GM21367 (cell line): Measurements from ENCODE around the gene TPCN1.

Experiments
- ATAC-seq: cut with Tn5 transposase; IDR thresholded peaks from one replicate; pipeline ENCODE4 v1.9.1; 2021; ENCODE audit not compliant: unreplicated experiment

The TPCN1 gene

DNA sequence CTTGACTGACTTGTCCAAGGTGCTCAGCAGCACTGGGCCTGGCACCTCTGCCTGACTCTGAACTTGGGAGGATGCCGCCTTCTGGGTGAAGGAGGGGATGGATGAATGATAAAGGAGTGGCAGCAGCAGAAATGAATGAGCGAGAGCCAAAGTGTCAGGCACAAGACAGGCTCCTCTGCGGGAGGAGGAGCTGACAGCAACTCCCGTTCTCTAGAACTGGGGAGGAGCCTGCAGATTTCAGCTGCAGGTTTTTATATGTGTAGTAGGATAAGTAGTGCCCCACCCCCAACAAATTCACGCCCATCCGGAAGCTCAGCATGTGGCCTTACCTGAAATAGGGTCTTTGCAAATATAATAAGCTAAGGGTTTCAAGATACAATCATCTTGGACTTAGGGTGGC is 80.5 kb downstream of the TPCN1 start:
- no peak for ATAC-seq

DNA sequence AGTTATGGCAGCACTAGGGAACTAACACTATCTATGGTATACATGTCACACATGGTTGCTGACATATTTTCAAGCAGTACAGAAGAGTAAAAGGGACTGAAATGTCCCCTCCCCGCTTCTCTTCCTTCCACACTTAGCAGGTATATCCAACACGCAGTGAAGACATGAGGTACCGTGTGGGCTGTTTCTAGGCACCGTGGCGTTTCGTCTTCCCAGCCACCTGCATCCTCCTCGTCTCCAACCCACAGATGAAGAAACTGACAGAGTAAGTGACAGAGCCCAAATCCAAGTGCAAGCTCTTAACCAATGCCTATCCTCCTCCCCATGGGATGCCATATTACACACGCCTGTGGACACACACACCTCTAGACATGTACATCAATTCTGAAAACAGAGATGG is 81.2 kb downstream of the TPCN1 start:
- ATAC-seq, result no peak

DNA sequence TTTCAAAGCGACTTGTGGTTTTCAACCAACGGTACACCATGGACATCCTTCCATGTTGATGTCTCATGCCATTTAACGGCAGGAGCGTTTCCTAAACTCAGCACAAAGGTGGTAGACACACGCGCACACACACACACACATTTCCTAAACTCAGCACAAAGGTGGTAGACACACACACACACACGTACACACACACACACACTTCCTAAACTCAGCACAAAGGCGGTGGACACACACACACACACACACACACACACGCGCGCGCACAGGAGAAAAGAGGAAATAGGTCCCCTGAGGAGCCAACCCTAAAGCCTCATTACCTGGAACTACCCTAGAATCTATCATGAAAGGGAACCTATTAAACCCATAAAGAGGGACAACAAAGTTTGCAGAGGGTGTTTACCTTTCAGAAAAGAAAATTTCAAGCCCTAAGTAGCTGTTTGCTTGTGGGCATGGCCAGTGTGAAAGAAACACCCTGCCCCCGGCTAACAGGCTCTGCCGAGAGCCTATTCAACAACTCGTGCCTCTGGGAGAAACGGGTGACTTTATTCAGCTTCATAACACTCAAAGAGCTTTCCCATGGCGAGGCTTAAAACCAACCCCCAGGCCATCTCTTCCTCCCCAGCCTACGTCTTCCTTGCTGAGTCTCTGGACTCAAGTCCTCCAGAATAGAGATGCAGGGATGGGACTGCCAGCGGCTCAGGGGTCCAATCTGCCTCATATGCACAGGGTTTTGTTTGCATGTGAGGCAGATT is 81.8 kb downstream of the TPCN1 start:
- ATAC-seq, result no peak

DNA sequence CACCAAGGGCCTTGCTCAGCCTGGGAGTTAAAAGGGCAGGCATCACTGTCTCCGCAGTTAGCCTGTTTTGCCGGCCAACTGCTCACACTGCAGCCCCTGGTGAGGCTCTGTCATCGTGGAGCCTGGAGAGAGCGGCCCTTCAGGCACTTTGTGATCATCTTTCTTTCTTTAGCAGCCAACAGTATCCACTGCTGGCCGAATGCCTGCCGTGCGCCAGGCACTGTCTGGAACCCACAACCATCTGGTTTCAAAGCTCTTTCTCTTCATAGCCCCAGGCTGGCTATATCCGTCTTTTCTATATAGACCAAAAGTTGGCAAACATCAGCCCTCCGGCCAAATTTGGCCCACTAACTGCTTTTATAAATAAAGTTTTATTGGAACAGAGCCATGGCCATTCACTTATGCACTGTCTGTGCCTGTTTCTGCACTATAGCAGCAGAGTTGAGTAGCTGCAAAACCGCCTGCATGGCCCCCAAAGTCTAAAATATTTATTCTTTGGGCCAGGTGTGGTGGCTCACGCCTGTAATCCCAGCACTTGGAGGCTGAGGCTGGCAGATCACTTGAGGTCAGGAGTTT is 84.1 kb downstream of the TPCN1 start:
- no peak for ATAC-seq

DNA sequence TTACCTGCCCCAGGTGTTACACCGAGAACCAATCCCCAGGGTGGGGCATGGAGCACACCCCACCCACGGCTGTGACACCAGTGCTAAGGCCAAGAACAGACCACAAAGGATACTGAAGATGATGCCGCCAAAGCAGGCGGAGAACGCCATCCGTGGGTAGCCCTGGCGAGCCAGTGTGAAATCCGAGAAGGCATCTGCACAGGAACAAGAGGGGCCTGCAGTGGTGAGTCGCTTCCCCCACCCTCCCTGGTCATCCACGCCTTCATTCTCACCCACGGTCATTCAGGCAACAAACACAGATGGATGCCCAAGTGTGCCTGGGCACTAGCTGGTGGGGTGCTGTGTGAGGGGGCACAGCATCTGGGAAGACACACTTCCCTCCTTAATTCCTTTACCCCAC is 85.1 kb downstream of the TPCN1 start:
- no peak for ATAC-seq

DNA sequence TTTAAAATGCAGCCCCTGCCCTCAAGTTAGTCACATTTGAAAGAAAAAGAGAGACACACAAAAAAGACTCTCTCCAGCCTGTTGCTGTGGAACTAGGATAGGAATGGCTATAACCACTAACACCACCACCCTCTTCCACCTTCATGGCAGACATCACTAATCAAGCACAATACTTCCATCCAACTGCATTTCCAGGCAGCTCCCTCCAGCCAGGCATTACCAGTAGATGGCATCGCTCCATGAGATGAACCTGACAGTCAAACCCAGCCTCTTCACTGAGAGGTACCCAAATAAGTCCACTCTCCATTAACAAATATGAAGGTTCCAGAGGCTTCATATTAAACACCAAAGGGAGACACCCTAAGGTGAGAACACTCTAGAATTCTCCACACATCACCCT is 89.2 kb downstream of the TPCN1 start:
- no peak for ATAC-seq

DNA sequence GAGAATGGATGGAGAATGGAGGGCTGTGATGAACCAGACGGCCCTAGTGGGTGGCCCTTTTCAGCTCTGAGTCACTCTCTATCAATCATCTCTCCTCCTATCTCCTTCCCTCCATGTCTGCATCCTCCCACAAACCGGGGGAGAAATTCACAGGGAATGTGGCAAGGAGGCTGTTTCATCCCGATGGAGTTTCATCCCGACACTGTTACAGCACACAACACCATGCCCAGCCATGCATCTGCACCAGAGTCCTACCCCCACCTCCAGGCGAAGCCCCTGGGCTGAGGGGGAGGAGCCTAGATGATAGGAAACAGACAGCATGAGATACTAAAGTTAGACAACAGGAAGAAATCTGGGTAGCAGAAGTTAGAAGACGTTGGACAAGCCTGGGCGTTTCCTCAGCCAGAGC is 92.9 kb downstream of the TPCN1 start:
- no peak for ATAC-seq

DNA sequence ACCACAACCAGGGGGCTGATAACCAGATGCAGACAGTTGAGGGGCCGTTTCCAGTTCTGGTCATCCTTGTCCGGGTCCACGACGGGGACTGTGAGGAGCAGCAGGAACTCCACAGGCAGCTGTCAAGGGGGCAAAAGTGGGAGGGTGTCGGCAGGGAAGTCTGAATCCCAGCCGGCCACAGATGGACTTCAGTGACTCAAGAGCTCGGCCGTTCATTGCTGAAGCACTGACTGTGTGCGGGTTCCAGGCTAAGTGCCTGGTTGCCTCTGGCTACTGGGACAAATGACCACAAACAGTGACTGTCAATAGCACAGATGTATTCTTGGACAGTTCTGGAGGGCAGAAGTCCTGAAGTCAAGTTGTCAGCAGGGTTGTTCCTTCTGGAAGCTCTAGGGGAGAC is 94.1 kb downstream of the TPCN1 start:
- ATAC-seq, result no peak

DNA sequence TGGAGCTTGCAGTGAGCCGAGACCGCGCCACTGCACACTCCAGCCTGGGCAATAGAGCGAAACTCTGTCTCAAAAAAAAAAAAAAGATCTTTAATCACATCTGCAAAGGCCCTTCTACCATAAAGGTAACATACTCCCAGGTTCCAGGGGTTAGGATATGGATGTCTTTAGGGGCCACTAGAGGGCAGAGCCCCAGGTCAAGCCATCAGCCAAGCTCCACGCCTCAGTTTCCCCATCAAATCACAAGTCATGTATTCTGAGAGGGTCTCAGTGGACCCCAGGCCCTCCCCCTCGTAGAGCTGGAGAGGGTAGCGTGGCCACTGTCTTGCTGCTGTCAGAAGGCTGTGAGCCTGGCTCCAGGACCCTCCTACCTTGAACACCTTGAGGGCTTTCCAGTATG is 94.9 kb downstream of the TPCN1 start:
- ATAC-seq, result no peak

DNA sequence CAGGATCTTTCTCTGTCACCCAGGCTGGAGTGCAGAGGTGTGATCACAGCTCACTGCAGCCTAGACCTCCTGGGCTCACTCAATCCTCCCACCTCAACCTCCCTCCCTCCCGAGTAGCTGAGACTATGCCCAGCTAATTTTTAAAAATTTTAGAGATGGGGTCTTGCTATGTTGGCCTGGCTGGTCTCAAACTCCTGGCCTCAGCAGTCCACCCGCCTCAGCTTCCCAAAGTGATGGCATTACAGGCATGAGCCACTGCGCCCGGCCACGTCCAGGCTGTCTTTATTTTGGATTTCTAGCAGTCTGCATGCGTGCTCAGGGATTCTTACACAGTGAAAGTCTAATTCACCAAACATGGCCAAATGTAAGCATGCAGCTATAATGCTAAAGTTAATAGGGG is 95.9 kb downstream of the TPCN1 start:
- ATAC-seq, result no peak

DNA sequence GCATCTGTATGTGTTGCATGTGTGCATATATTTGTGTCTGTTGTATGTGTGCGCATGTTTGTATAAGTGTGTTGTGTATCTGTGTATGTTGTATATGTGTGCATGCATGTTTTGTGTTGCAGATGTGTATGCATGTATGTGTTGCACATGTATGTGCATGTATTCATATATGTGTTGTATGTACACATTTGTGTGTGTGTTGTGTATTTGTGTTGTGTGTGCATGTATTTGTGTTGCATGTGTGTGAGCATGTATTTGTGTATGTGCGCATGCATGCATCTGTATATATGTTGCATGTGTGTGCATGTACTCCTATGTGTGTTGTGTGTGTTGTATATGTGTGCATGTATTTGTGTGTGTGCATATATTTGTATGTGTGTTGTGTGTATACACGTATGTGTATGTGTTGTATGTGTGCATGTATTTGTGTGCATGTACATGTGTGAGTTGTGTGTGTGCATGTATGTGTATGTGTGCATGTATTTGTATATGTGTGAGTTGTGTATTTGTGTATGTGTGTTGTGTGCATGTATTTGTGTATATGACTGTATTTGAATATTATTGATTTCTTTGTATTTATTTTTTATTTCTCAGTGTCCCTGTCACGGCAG is 96.9 kb downstream of the TPCN1 start:
- no peak for ATAC-seq

DNA sequence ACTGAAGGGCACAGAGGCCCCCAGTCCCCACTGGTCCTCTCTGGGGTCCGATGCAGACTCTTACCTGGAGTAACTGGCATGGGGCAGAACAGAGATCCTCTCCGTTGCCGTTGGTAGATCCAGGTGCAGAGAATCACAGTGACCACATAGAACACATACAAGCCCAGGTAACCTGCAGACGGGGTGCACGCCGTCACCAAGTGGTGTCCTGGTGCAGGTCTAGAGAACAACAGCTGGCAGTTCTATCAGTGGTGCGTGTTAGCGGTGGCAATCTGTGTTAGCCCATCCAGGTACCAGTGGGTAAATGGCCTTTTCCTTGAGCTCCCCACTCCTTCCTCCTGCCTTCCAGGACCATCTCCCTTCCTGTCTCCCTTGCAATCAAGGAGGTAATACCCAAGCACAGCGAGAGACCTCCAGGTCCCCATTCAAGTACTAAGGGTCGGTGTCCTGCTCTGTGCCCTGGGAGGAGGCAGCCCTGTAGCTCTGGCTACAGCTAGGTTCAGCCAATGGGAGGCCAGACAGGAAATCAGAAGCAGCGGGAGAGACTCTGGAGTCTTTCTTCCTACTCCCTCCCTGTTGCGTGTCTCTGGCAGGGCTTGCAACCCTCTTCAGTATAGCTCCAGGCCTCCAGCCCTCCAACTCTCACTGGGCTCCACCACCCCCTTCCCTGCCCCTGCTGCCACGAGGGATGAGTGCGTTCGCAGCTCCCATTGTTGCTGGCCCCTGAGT is 97.8 kb downstream of the TPCN1 start:
- no peak for ATAC-seq

DNA sequence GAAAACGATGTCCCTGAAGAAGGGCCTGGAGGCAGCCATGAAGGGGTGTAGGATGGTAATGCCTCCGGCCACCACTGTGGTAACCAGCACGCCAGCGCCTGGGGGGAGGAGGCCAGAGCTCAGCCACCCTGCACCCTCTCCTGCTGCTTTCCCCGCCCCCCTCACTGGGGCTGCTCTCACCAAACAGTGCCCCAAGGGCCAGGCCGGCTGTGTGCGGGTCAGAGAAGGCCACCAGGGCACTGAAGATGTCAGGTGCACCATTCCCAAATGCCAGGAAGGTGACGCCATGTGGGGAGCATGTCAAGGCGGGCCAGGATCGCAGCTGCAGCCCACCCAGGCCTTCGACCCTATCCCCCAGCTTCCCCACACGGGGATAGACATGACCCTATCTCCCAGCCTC is 99.1 kb downstream of the TPCN1 start:
- no peak for ATAC-seq

DNA sequence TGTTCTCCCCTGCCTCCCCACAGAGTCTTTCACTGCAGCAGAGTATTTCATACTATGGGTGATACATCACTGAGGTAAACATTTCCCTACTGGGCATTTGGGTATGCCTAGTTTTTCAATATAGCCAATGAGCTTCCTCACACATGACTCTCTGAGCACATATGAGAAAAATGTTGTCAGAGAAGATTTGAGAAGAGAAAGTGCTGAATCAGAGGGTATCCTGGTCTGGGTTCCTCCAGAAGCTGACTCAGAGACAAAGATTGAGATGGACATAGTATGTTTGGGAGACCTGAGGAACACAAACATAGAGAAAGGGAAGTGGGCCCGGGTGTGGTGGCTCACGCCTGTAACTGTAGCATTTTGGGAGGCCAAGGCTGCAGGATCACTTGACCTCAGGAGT is 101.1 kb downstream of the TPCN1 start:
- no peak for ATAC-seq

DNA sequence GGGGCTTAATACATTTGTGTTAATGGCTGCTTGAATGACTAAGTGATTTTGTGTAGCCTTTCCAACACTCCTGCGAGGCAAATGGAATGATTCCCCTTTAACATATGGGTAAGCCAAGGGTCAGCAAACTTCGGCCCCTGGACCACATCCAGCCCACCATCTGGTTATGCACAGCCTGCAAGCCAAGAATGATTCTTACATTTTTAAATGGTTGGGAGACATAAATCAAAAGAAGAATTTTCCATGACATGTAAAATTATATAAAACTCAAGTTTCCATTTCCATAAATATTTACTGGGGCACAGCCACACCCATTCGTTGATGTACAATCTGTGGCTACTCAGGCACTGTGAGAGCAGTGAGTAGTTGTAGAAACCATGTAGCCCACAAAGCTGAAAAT is 104.7 kb downstream of the TPCN1 start:
- no peak for ATAC-seq

DNA sequence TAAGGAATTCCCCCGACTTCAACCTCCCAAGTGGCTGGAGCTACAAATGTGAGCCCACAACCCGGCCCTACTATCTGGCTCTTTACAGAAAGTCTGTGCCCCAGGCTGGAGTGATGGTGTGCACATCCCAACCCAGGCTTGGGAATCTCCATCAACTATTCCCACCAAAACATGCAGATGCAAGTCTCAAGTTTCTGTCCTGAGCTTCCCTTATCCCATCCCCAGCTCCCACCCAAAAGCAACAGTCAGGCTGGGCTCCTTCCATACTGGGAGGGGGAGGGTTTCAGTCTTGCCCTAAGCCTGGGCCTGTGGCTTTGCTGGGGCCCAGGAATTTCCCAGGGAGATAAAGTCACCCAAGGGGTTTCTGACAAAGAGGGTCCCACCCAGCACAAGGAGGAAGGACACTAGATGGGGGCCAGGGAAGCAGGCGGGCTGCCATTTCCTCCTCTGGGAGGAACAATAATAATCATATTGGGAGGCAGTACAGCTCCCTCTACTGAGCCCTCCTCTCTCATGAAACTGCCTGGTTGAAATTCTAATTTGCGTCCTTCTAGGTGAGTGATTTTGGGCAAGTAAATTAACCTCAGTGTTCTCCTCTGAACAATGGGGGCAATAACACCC is 105.6 kb downstream of the TPCN1 start:
- no peak for ATAC-seq

DNA sequence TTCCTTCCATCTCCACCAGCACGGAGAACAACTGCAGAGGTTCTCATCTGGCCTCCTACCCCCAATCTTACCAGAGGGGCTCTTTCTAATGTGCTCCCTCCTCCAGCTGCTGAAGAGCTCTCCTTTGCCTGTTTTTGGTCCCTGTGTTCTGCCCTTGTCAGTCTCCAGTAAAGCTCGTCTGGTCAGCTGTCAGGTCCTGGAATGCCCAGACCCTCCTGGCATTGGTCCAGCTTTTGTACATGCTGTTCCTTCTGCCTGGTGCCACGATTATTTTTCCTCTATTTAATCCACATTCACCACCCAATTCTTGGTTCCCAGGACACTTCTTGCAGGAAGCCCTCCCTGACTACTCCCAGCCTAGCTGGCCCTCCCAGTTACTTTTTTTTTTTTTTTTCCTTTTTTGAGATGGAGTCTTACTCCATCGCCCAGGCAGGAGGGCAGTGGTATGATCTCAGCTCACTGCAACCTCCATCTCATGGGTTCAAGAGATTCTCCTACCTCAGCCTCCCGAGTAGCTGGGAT is 107.2 kb downstream of the TPCN1 start:
- no peak for ATAC-seq

DNA sequence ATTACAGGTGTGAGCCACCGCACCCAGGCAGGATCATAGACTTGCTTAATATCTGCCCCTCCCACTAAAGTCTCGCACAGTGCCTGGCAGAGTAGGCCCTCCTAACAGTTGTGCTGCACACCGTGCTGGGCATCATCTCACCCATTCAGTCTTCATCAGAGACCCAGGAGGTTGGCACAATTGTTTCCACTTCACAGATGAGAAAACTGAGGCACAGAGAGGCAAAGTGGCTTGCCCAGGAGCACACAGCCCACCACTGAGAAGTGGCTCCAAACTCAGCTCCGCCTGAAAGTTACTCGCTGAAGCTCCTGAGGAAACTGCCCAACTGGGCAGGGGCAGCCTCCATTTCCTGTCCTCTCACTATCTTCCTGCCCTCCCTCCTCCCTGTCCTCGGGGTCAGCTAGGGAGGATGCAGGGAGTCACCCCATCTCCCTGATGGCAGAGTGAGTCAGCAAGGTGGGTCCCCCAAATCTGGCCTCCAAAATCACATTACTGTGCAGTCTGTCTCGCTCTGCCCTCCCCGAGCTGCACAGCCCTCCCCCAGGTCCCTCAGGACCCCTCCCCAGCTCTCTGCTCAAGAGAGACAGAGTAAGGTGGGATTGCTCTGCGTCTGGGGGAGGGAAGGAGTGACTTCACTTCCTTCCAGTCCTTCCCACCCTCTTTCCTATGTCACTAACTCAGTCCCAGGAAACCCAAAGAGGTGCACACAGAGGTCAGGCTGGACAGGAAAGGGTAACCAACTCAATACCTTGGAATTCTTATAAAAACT is 107.9 kb downstream of the TPCN1 start:
- ATAC-seq, result no peak

DNA sequence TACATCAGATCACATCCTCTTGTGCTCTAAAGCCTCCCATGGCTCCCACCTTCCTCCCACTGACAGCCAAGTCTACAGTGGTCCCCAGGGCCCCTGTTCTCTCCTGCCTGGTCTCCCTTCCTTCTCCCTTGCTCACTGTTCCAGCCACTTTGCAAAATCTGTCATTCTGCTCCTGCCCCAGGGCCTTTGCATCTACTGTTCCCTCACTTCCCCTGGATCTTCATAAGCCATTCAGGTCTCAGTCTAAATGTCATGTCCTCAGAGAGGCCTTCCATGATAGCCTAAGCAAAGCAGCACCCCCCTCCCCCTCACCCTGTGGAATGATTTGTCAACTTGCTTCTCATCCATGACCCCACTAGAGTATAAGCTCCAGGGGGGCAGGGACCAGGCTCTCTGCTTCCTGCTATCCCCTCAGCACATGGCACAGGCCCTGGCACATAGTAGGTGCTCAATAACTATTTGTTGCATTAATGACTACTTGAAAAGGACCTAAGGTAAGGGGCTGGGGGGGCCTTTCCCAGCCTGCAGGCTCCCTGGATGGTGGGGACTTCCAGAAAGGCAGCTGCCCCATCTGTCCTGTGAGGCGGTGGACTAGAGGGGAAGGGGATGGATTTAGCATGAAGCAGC is 108.6 kb downstream of the TPCN1 start:
- ATAC-seq, result no peak

DNA sequence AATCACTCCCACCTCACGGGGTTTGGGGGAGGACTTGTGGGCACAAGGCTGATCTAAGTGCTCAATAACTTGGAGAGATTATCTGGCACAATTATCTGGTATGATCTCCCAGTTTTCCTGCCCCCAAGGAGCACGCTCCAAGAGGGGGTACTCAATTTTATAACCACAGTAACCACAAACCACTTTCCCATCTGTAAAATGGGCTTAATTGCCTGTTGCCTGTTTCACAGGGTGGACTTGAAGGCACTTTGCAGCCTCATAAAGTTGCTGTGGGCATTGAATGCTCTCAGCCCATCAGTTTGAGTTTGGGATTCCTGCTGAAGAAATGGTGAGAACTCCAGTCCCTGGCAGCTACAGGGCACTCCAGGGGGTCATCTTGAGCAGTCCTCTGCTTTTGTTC is 109.2 kb downstream of the TPCN1 start:
- ATAC-seq, result no peak
